Measurements from ENCODE around the gene BMS1.

DNA sequence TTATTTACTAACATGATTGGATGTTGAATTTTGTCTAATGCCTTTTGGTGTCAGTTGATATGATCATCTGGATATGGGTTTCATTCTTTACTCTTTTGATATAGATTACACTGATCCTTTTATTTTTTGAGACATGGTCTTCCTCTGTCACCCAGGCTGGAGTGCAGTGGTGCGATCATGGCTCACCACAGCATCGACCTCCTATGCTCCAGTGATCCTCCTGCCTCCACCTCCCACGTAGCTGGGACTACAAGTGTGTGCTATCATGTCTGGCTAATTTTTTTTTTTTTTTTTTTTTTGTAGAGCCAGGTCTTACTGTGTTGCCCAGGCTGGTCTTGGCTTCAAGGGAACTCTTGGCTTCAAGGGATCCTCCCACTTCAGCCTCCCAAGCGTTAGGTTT is 27.1 kb downstream of the BMS1 start:
- TF ChIP-seq, protein P1, sequence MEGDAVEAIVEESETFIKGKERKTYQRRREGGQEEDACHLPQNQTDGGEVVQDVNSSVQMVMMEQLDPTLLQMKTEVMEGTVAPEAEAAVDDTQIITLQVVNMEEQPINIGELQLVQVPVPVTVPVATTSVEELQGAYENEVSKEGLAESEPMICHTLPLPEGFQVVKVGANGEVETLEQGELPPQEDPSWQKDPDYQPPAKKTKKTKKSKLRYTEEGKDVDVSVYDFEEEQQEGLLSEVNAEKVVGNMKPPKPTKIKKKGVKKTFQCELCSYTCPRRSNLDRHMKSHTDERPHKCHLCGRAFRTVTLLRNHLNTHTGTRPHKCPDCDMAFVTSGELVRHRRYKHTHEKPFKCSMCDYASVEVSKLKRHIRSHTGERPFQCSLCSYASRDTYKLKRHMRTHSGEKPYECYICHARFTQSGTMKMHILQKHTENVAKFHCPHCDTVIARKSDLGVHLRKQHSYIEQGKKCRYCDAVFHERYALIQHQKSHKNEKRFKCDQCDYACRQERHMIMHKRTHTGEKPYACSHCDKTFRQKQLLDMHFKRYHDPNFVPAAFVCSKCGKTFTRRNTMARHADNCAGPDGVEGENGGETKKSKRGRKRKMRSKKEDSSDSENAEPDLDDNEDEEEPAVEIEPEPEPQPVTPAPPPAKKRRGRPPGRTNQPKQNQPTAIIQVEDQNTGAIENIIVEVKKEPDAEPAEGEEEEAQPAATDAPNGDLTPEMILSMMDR (conservative IDR thresholded peaks at IDR 0.05), result no peak
- no peak for TF ChIP-seq ZFX (IDR thresholded peaks at IDR 0.05)

Data from C4-2B (cell line).